Caco-2 (cell line): ENCODE results near the gene ARHGAP19. TPM values are rescaled to one million over a fixed set of nuclear protein-coding genes. Genes with fewer than 3 reads are reported as not detected.

Source experiments
- BruUV-seq: library from RNA; stranded (reverse); fragments of 400-500 nt; replicated peaks from 2 replicates; lab custom pipeline; 2021; lab: Mats Ljungman, UMichigan
- CTCF ChIA-PET: fragments of 300-600 bp; sonication (Branson Sonifier 250); formaldehyde crosslinking; loops from one replicate; lab custom pipeline; 2022; ENCODE audit warnings: antibody characterized with exemption; lab: Charles Lee
- POLR2A ChIA-PET: fragments of 300-600 bp; sonication (Branson Sonifier 250); formaldehyde crosslinking; loops from one replicate; lab custom pipeline; 2022; ENCODE audit warnings: antibody characterized with exemption; lab: Charles Lee
- DNase-seq, 2 experiments: peaks; one replicate each; pipeline versions ENCODE4 v3.0.0 to v3.0.0-alpha.2; 2020 to 2022
- H3K27me3 ChIP-seq: replicated peaks from 2 replicates; pipeline ENCODE4 v1.6.0; 2011; ENCODE audit warnings: low read length; ENCODE audit not compliant: control insufficient read depth, insufficient read depth
- H3K36me3 ChIP-seq: 2 replicates; pipeline ENCODE4 v1.5.1; 2011; ENCODE audit warnings: low read length; ENCODE audit not compliant: control insufficient read depth, insufficient read depth
- H3K4me1 ChIP-seq: fragments of 250-450 bp; sonication (Bioruptor Pico); 2 replicates; pipeline ENCODE4 v1.5.1; 2020; ENCODE audit warnings: mild to moderate bottlenecking
- H3K4me3 ChIP-seq: 2 replicates; pipeline ENCODE4 v1.5.1; 2011; ENCODE audit warnings: low read depth, mild to moderate bottlenecking, control low read depth, low read length
- H3K9me3 ChIP-seq: fragments of 250-450 bp; sonication (Bioruptor Pico); 2 replicates; pipeline ENCODE4 v1.5.1; 2020; ENCODE audit warnings: mild to moderate bottlenecking, moderate library complexity
- H3K27ac Mint-ChIP-seq: one replicate; pipeline ENCODE4 v1.8.0; 2022; ENCODE audit warnings: mixed read lengths; ENCODE audit not compliant: unreplicated experiment
- H3K27me3 Mint-ChIP-seq: one replicate; pipeline ENCODE4 v1.8.0; 2022; ENCODE audit warnings: mixed read lengths; ENCODE audit not compliant: insufficient read depth, unreplicated experiment
- H3K36me3 Mint-ChIP-seq: one replicate; pipeline ENCODE4 v1.8.0; 2022; ENCODE audit warnings: mild to moderate bottlenecking, mixed read lengths; ENCODE audit not compliant: insufficient read depth, unreplicated experiment
- H3K4me1 Mint-ChIP-seq: one replicate; pipeline ENCODE4 v1.8.0; 2022; ENCODE audit warnings: low read depth, mixed read lengths; ENCODE audit not compliant: unreplicated experiment
- H3K4me3 Mint-ChIP-seq: one replicate; pipeline ENCODE4 v1.8.0; 2022; ENCODE audit warnings: mild to moderate bottlenecking, moderate library complexity, mixed read lengths; ENCODE audit not compliant: unreplicated experiment
- H3K9me3 Mint-ChIP-seq: one replicate; pipeline ENCODE4 v1.8.0; 2022; ENCODE audit warnings: mixed read lengths; ENCODE audit not compliant: unreplicated experiment
- intact Hi-C: fragments of 100-400 bp; cut with micrococcal nuclease; formaldehyde crosslinking; loops from one replicate; pipeline ENCODE4 v1.10.0; 2022; ENCODE audit not compliant: unreplicated experiment
- total RNA-seq: library from RNA; stranded (reverse); gene quantifications from 2 replicates; pipeline ENCODE4 v1.2.3, GENCODE V29; 2022
- TF ChIP-seq, protein P1 (sequence below), 2 experiments: fragments of 200-600 bp in 1 of 2; IDR thresholded peaks; 1 replicate in 1 of 2; 2 replicates in 1 of 2; pipeline versions ENCODE4 v1.5.1 to v1.8.0; 2011 to 2022; ENCODE audit warnings: antibody characterized with exemption in 1 of 2, control low read depth in 1 of 2, inconsistent platforms in 1 of 2, low read depth in 1 of 2, low read length in 1 of 2, mild to moderate bottlenecking in 1 of 2, moderate library complexity in 1 of 2; ENCODE audit not compliant: insufficient read depth in 1 of 2, severe bottlenecking in 1 of 2, unreplicated experiment in 1 of 2

The ARHGAP19 gene
- total RNA-seq, 1 experiment from 2014 or later: 13.9 TPM

DNA sequence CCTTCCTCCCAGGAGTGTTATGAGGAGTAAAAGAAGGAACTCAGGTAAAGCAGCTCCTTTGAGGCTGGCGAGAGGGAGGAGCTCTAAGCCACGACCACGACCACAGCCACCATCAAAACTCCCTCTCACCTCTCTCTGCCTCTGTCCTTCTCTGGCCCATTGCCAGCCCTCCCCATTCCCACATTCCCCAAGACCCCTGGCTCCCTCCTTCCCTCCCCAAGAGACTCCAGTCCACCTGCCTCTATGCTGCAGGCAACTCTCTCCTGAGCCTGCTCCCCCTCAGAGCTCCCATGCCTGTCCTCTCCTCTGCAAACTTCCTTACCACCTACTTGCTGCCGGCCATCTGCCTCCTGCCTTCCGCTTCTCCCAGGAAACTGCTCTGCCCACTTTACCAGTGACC is 116.2 kb downstream of the ARHGAP19 start:
- no peak for DNase-seq
- no peaks in the 10 kb centered on the region for H3K4me1 Mint-ChIP-seq
- ChIA-PET CTCF (interaction anchor here (1.2 kb wide), 1 partner anchor 103 kb away, joined by 3 read pairs; no protein-coding TSS in a partner anchor), POLR2A (no interaction called here)
- H3K9me3 ChIP-seq: no peaks in the 10 kb centered on the region
- no peak overlapping the region for H3K27ac Mint-ChIP-seq
- TF ChIP-seq, protein P1, sequence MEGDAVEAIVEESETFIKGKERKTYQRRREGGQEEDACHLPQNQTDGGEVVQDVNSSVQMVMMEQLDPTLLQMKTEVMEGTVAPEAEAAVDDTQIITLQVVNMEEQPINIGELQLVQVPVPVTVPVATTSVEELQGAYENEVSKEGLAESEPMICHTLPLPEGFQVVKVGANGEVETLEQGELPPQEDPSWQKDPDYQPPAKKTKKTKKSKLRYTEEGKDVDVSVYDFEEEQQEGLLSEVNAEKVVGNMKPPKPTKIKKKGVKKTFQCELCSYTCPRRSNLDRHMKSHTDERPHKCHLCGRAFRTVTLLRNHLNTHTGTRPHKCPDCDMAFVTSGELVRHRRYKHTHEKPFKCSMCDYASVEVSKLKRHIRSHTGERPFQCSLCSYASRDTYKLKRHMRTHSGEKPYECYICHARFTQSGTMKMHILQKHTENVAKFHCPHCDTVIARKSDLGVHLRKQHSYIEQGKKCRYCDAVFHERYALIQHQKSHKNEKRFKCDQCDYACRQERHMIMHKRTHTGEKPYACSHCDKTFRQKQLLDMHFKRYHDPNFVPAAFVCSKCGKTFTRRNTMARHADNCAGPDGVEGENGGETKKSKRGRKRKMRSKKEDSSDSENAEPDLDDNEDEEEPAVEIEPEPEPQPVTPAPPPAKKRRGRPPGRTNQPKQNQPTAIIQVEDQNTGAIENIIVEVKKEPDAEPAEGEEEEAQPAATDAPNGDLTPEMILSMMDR (IDR thresholded peaks at IDR 0.05; ENCODE audit: insufficient read depth in 1 of 2, low read depth in 1 of 2, low read length in 1 of 2, severe bottlenecking in 1 of 2, unreplicated experiment in 1 of 2): no peak
- peaks cover 11% of the 10 kb centered on the region for H3K27me3 Mint-ChIP-seq
- no peak overlapping the region for H3K4me3 ChIP-seq
- H3K36me3 Mint-ChIP-seq: no peaks in the 10 kb centered on the region
- intact Hi-C loops: no loop called here
- H3K36me3 ChIP-seq: no peaks in the 10 kb centered on the region
- H3K27me3 ChIP-seq: no peaks in the 10 kb centered on the region; the same call in 1 of the 2 replicates
- no peaks in the 10 kb centered on the region for H3K9me3 Mint-ChIP-seq
- BruUV-seq: no TSS peak
- H3K4me3 Mint-ChIP-seq: no peak overlapping the region
- H3K4me1 ChIP-seq: no peaks in the 10 kb centered on the region

DNA sequence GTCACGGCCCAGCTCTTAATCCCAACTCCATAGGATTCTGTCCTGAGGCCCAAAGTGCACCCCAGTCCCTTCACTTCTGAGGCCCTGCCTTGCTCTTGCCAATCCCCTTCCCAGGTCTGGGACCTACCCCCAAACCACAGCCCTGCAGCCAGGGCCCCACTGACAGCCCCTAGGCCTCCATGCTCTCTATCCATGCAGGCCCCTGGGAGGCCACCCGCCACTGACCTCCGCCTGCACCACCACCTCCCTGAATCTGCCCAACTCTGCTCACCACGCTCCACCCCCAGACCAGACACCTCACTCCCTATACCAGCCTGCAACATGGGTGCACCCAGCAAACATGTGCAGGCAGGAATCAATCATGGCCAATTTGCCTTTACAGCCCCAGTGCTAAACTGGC is 116.9 kb downstream of the ARHGAP19 start:
- ChIA-PET POLR2A (no interaction called here), CTCF (interaction anchor here (1.2 kb wide), 1 partner anchor 102 kb away, joined by 3 read pairs; no protein-coding TSS in a partner anchor)
- H3K27me3 Mint-ChIP-seq: peaks cover 13% of the 10 kb centered on the region
- H3K9me3 Mint-ChIP-seq: no peaks in the 10 kb centered on the region
- intact Hi-C loops: no loop called here
- Histone ChIP-seq H3K4me3 (no peak overlapping the region), H3K4me1 (no peaks in the 10 kb centered on the region; the same call in 1 of the 2 replicates), H3K36me3 (no peaks in the 10 kb centered on the region), H3K9me3 (no peaks in the 10 kb centered on the region), H3K27me3 (no peaks in the 10 kb centered on the region; the same call in 1 of the 2 replicates)
- H3K4me1 Mint-ChIP-seq: no peaks in the 10 kb centered on the region
- H3K27ac Mint-ChIP-seq: no peak overlapping the region
- TF ChIP-seq, protein P1 (IDR thresholded peaks at IDR 0.05; ENCODE audit: insufficient read depth in 1 of 2, low read depth in 1 of 2, low read length in 1 of 2, severe bottlenecking in 1 of 2, unreplicated experiment in 1 of 2): no peak
- H3K36me3 Mint-ChIP-seq: no peaks in the 10 kb centered on the region
- no peak for DNase-seq
- no peak overlapping the region for H3K4me3 Mint-ChIP-seq
- BruUV-seq: no TSS peak

DNA sequence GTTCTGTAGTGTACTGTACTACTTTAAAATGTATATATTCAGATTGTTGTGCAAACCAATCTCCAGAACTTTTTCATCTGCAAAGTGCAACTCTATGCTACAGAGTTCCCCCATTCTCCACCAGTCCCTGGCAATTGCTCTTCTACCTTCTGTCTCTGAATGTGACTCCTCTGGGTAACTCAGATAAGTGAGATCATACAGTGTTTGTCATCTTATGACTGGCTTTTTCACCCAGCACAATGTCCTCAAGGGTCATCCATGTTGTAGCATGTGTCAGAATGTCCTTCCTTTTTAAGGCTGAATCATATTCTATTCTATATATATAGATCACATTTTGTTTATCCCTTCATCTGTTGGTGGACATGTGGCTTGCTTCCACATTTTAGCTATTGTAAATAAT is 117.5 kb downstream of the ARHGAP19 start:
- Histone ChIP-seq H3K36me3 (no peaks in the 10 kb centered on the region), H3K4me3 (no peak overlapping the region), H3K4me1 (no peaks in the 10 kb centered on the region; the same call in 1 of the 2 replicates), H3K27me3 (no peaks in the 10 kb centered on the region; the same call in 1 of the 2 replicates), H3K9me3 (no peaks in the 10 kb centered on the region)
- ChIA-PET CTCF (no interaction called here), POLR2A (no interaction called here)
- TF ChIP-seq, protein P1 (IDR thresholded peaks at IDR 0.05; ENCODE audit: insufficient read depth in 1 of 2, low read depth in 1 of 2, low read length in 1 of 2, severe bottlenecking in 1 of 2, unreplicated experiment in 1 of 2): no peak
- no peaks in the 10 kb centered on the region for H3K4me1 Mint-ChIP-seq
- BruUV-seq: no TSS peak
- no peak for DNase-seq
- intact Hi-C loops: no loop called here
- no peak overlapping the region for H3K27ac Mint-ChIP-seq
- no peaks in the 10 kb centered on the region for H3K9me3 Mint-ChIP-seq
- no peaks in the 10 kb centered on the region for H3K36me3 Mint-ChIP-seq
- H3K4me3 Mint-ChIP-seq: no peak overlapping the region
- peaks cover 9% of the 10 kb centered on the region for H3K27me3 Mint-ChIP-seq
